ENCODE measurements around the gene FANCE.

GRCh38 chr6:35501784-35502183 is 49.6 kb downstream of the FANCE start:
- no peak for TF ChIP-seq CTCF (optimal IDR thresholded peaks at IDR 0.05 in 1 of 3, IDR thresholded peaks at IDR 0.05 in 1 of 3, conservative IDR thresholded peaks at IDR 0.05 in 1 of 3; ENCODE audit: extremely low read depth in 1 of 3, insufficient read depth in 2 of 3, low read length in 3 of 3)
- no peak for TF ChIP-seq EZH2 (IDR thresholded peaks at IDR 0.05; ENCODE audit: low read length)
